BE2C (cell line): ENCODE results near the gene CNOT2.

Experiments used
- DNase-seq: peaks from one replicate; pipeline ENCODE4 v3.0.0-alpha.2; 2020
- H3K27me3 ChIP-seq: fragments of 250-450 bp; sonication (Bioruptor Pico); 2 replicates; pipeline ENCODE4 v1.5.1; 2020; ENCODE audit warnings: mild to moderate bottlenecking
- H3K36me3 ChIP-seq: fragments of 250-450 bp; sonication (Bioruptor Pico); 2 replicates; pipeline ENCODE4 v1.5.1; 2020; ENCODE audit warnings: mild to moderate bottlenecking
- H3K4me1 ChIP-seq: fragments of 250-450 bp; sonication (Bioruptor Pico); 2 replicates; pipeline ENCODE4 v1.5.1; 2020
- H3K4me3 ChIP-seq: 2 replicates; pipeline ENCODE4 v1.5.1; 2011; ENCODE audit warnings: low read depth, low read length
- H3K9me3 ChIP-seq: fragments of 250-450 bp; sonication (Bioruptor Pico); 2 replicates; pipeline ENCODE4 v1.5.1; 2020
- TF ChIP-seq, protein P1 (sequence below): IDR thresholded peaks from 2 replicates; pipeline ENCODE4 v1.5.1; 2012; ENCODE audit warnings: mild to moderate bottlenecking, low read depth, low read length

The CNOT2 gene

DNA sequence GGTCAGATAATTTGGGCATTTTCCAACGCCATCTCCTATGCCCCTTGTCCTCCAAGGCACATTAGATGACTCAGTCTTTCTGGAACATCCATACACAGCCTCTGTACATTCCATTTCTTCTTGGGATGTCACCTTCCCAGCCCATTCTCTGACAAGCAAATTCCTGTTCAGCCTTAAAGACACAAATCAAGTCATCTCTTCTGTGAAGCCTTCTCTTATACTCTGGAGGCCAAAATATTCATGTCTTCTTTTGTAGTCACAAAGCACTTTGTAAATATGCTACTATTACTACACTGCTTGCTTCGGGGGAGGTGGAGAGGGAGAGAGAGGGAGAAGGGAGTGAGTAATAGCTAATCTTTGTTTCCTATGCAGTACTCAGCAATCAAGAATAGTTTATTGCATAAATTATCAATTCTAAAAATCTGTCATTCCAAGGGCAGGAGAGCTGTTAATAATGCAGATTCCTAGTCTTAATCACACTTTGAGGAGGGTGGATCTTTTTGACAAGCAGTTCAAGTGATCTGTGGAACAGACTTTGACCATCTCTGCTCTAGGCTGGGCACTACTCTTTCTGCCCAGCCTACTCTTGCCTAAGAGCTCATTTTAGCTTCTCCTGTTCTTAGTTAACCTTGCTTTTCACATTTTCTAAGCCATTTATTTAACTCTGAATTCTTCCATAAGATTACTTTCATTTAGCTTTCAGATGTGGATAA is 150.7 kb downstream of the CNOT2 start:
- Histone ChIP-seq H3K9me3 (no peaks in the 10 kb centered on the region), H3K4me3 (no peak overlapping the region), H3K4me1 (no peaks in the 10 kb centered on the region), H3K36me3 (no peaks in the 10 kb centered on the region), H3K27me3 (no peaks in the 10 kb centered on the region)
- DNase-seq, result no peak
- TF ChIP-seq, protein P1, sequence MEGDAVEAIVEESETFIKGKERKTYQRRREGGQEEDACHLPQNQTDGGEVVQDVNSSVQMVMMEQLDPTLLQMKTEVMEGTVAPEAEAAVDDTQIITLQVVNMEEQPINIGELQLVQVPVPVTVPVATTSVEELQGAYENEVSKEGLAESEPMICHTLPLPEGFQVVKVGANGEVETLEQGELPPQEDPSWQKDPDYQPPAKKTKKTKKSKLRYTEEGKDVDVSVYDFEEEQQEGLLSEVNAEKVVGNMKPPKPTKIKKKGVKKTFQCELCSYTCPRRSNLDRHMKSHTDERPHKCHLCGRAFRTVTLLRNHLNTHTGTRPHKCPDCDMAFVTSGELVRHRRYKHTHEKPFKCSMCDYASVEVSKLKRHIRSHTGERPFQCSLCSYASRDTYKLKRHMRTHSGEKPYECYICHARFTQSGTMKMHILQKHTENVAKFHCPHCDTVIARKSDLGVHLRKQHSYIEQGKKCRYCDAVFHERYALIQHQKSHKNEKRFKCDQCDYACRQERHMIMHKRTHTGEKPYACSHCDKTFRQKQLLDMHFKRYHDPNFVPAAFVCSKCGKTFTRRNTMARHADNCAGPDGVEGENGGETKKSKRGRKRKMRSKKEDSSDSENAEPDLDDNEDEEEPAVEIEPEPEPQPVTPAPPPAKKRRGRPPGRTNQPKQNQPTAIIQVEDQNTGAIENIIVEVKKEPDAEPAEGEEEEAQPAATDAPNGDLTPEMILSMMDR, result no peak

DNA sequence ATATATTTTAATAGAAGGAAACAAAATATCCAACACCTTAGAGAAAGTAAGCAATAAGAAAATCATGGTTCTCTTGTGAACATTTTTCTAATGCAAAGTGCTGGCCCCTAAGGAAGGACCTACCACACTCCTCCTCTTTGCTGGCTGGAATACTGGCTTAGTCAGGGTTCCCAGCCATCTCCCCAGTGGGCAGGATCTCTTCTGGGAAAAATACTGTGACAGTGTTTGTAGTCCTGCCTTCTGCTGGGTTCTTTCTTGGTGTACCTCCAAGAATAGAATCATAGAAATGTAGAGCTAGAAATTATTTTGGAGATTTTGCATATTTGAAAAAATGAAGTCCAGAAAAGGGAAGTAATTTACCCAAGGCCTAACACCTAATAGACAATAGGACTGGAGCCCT is 154.8 kb downstream of the CNOT2 start:
- Histone ChIP-seq H3K36me3 (no peaks in the 10 kb centered on the region), H3K4me1 (no peaks in the 10 kb centered on the region), H3K27me3 (no peaks in the 10 kb centered on the region), H3K4me3 (no peak overlapping the region), H3K9me3 (no peaks in the 10 kb centered on the region)
- no peak for DNase-seq
- TF ChIP-seq, protein P1, result no peak

DNA sequence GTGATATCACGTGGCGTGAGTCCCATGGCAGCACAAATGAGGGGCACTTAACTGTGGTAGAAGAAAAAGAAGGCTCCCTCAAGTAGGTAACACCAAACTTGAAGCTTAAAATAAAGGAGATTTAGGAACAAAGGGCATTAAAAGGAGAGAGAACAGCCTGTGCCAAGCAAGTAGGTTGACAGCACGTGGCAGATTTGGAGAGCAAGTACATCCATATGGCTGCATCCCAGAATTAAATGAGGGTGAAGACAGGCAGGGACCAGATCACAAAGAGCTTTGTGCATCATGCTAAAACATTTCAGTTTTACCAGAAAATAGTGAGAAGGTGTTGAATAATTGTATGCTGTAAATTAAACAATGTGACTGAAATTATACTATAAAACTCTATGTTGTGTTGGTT is 155.6 kb downstream of the CNOT2 start:
- DNase-seq, result no peak
- Histone ChIP-seq H3K27me3 (no peaks in the 10 kb centered on the region), H3K36me3 (no peaks in the 10 kb centered on the region), H3K4me1 (no peaks in the 10 kb centered on the region), H3K9me3 (no peaks in the 10 kb centered on the region), H3K4me3 (no peak overlapping the region)
- TF ChIP-seq, protein P1, result no peak

DNA sequence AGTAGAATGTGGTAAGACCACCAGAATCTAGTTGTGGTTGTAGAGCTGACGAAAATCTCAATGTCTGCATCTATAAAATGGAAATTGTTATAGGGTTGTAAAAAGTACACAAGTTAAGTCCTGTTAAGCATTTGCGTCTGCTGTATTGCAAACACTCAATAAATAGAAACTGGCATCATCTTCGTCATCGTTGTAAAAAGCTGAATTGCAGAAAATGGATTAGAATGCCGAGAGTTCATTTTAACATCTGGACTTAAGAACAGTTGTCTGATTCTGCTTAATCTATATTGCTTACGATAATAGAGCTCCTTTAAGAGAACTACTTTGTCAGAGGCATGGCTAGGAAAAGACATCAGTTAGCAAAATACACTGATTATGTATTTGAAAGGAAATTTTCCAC is 156.1 kb downstream of the CNOT2 start:
- H3K4me3 ChIP-seq, result no peak overlapping the region
- no peak for DNase-seq
- TF ChIP-seq, protein P1, result no peak
- H3K4me1 ChIP-seq, result no peaks in the 10 kb centered on the region
- no peaks in the 10 kb centered on the region for H3K27me3 ChIP-seq
- H3K36me3 ChIP-seq, result no peaks in the 10 kb centered on the region
- H3K9me3 ChIP-seq, result no peaks in the 10 kb centered on the region

DNA sequence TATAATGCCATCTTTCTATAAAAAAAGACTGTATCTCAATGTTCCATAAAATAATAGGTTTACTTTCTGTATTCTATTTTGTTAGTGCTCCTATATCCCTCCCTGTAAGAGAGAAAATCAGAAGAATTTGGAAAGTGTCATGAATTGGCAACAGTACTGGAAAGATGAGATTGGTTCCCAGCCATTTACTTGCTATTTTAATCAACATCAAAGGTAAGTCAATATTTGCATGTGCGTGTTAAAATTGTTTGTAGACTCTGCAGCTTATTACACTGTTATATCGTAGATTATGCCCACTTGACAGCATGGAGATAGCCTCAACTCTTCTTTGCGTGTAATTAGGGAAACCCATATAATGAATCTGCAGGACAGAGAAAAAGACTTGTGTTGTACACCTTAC is 156.9 kb downstream of the CNOT2 start:
- H3K4me3 ChIP-seq, result no peak overlapping the region
- no peaks in the 10 kb centered on the region for H3K9me3 ChIP-seq
- no peak for DNase-seq
- TF ChIP-seq, protein P1, result no peak
- no peaks in the 10 kb centered on the region for H3K27me3 ChIP-seq
- no peaks in the 10 kb centered on the region for H3K4me1 ChIP-seq
- no peaks in the 10 kb centered on the region for H3K36me3 ChIP-seq

DNA sequence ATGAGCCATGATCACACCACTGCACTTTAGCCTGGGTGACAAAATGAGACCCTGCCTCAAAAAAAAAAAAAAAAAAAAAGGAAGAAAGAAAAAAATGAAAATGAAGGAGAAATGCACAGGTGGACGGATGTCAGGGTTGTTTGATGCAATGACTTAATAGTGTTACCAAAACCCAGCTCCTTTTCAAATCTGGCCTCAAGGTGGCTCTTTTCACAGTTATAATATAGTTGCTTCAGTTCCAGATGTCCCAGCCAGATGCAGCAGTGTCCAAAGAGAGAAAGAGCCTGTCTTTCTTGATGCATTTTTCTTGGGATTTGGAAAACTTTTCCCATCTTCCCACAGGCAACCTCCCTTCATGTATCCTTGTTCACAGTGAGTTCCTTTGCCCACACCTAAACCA is 159.4 kb downstream of the CNOT2 start:
- no peaks in the 10 kb centered on the region for H3K27me3 ChIP-seq
- H3K4me3 ChIP-seq, result no peak overlapping the region
- no peaks in the 10 kb centered on the region for H3K4me1 ChIP-seq
- DNase-seq, result no peak
- TF ChIP-seq, protein P1, result no peak
- no peaks in the 10 kb centered on the region for H3K36me3 ChIP-seq
- H3K9me3 ChIP-seq, result no peaks in the 10 kb centered on the region
